ENCODE measurements around the gene CAMK2A.

The CAMK2A gene

DNA sequence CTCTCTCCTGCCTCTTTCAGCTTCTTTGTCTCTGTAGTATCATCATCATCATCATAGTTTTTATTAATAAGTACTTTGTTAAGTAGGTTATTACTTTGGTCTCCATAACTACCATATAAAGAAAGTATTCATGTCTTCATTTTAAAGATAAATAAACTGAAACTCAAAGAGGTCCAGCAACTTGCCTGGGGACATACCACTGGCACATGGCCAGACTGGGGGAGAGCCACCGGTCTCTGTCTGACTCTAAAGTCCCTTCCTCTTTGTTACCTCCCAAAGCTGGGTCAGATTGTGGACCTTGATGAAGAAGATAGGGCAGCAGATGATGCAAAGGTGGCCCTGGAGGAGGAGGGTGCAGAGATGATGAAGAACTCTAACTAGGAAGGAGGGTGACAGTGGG, 114.5 kb downstream of the CAMK2A start:
- TF ChIP-seq POLR2AphosphoS5 (IDR thresholded peaks at IDR 0.05; ENCODE audit: low read depth, low read length), result no peak
- no peak for TF ChIP-seq FOXP2 (optimal IDR thresholded peaks at IDR 0.05; ENCODE audit: borderline replicate concordance, extremely low read depth, extremely low read length, insufficient read depth)
- TF ChIP-seq TAF1 (IDR thresholded peaks at IDR 0.05; ENCODE audit: borderline replicate concordance, insufficient read depth, low read length), result no peak
- TF ChIP-seq SIN3A (IDR thresholded peaks at IDR 0.05; ENCODE audit: borderline replicate concordance, insufficient read depth, low read length), result no peak
- TF ChIP-seq, protein P1, sequence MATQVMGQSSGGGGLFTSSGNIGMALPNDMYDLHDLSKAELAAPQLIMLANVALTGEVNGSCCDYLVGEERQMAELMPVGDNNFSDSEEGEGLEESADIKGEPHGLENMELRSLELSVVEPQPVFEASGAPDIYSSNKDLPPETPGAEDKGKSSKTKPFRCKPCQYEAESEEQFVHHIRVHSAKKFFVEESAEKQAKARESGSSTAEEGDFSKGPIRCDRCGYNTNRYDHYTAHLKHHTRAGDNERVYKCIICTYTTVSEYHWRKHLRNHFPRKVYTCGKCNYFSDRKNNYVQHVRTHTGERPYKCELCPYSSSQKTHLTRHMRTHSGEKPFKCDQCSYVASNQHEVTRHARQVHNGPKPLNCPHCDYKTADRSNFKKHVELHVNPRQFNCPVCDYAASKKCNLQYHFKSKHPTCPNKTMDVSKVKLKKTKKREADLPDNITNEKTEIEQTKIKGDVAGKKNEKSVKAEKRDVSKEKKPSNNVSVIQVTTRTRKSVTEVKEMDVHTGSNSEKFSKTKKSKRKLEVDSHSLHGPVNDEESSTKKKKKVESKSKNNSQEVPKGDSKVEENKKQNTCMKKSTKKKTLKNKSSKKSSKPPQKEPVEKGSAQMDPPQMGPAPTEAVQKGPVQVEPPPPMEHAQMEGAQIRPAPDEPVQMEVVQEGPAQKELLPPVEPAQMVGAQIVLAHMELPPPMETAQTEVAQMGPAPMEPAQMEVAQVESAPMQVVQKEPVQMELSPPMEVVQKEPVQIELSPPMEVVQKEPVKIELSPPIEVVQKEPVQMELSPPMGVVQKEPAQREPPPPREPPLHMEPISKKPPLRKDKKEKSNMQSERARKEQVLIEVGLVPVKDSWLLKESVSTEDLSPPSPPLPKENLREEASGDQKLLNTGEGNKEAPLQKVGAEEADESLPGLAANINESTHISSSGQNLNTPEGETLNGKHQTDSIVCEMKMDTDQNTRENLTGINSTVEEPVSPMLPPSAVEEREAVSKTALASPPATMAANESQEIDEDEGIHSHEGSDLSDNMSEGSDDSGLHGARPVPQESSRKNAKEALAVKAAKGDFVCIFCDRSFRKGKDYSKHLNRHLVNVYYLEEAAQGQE (IDR thresholded peaks at IDR 0.05; ENCODE audit: insufficient read depth in 1 of 2, low read depth in 2 of 2, low read length in 2 of 2), result no peak

DNA sequence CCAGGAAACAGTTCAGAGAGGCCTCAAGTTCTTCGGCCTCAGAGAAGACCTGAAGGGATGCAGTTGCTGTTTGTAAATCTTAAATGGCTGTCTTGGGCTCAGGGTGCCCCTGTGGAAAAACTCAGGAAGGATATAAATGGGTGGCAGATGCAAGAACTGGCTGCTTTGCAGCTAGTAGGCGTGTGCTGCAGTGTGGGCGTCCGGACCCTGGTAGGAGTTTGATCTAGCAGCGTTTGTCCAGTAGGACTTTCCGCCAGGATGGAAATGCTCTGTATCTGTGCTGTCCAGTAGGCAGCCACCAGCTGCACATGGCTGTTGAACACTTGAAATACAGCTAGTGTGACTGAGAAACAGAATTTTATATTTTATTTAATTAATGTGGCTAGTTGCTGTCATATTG, 115.3 kb downstream of the CAMK2A start:
- TF ChIP-seq FOXP2 (optimal IDR thresholded peaks at IDR 0.05; ENCODE audit: borderline replicate concordance, extremely low read depth, extremely low read length, insufficient read depth) (no peak), TAF1 (IDR thresholded peaks at IDR 0.05; ENCODE audit: borderline replicate concordance, insufficient read depth, low read length) (no peak)
- TF ChIP-seq, protein P1 (IDR thresholded peaks at IDR 0.05; ENCODE audit: insufficient read depth in 1 of 2, low read depth in 2 of 2, low read length in 2 of 2), result no peak

DNA sequence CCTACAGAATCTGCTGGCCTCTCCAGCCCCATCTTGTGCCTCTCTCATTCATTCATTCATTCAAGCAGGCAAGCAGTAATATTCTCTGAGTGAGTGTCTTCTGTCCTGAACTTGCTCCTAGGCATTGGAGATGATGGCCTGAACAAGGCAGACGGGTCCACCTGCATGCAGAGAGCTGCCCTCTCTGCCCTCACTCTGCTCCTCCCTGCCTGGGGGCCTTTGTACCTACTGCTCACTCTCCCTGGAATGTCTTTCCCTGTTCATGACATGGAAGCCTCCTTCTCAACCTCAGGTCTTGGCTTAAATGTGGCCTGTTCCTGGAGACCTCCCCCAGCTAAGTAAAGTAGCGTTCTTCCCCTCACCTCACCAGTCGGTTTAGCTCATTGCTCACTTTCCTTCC, 116.4 kb downstream of the CAMK2A start:
- TF ChIP-seq, protein P1 (IDR thresholded peaks at IDR 0.05; ENCODE audit: insufficient read depth in 1 of 2, low read depth in 2 of 2, low read length in 2 of 2), result no peak
- TF ChIP-seq SIN3A (IDR thresholded peaks at IDR 0.05; ENCODE audit: borderline replicate concordance, insufficient read depth, low read length), result no peak
- no peak for TF ChIP-seq FOXP2 (optimal IDR thresholded peaks at IDR 0.05; ENCODE audit: borderline replicate concordance, extremely low read depth, extremely low read length, insufficient read depth)

DNA sequence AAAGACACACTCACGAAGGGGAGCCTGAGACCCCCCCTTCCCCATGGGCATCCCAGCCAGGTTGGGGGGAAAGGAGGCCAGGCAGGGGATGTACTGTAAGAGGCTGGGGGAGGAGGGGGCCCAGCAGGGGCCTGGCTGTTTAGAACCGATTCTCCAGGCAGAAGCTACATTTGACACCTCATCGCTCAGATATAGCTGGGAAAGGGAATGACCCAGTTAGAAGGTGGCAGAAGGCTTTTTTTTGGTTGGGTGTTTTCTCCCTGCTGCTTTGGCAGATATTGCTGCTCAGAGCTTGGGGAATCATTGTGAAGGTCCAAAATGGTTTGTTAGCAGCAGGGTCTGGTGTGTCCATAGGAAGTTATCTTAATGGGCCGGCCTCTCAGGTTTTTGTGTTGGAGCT, 117.0 kb downstream of the CAMK2A start:
- TF ChIP-seq SIN3A (IDR thresholded peaks at IDR 0.05; ENCODE audit: borderline replicate concordance, insufficient read depth, low read length), result no peak
- no peak for TF ChIP-seq POLR2AphosphoS5 (IDR thresholded peaks at IDR 0.05; ENCODE audit: low read depth, low read length)
- TF ChIP-seq, protein P1 (IDR thresholded peaks at IDR 0.05; ENCODE audit: insufficient read depth in 1 of 2, low read depth in 2 of 2, low read length in 2 of 2), result no peak
- no peak for TF ChIP-seq FOXP2 (optimal IDR thresholded peaks at IDR 0.05; ENCODE audit: borderline replicate concordance, extremely low read depth, extremely low read length, insufficient read depth)
- TF ChIP-seq TAF1 (IDR thresholded peaks at IDR 0.05; ENCODE audit: borderline replicate concordance, insufficient read depth, low read length), result no peak

DNA sequence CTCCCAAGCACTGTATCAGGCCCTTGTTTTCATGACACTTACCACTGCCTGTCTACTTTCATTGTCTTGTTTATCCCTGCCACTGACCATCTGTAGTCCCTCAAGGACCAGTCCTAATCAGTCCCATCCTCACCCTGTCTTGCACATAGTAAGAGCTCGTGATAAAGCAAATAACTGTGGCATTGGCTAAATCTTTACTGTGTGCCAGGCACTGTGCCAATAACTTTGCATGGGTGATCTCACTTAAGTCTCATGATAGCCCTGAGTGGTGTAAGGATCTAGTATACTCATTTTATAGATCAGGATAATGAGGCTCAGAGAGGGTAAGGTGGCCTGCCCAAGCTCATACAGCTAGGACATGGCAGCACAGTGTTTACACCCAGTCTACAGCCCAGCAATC, 117.4 kb downstream of the CAMK2A start:
- TF ChIP-seq POLR2AphosphoS5 (IDR thresholded peaks at IDR 0.05; ENCODE audit: low read depth, low read length), result no peak

Measured in PFSK-1 (cell line).